Breast epithelium (tissue), 4 donors: ENCODE results near the gene GPR61. TPM values are rescaled to one million over a fixed set of nuclear protein-coding genes. Genes with fewer than 3 reads are reported as not detected.

Experiments used
- DNase-seq, 2 donors: peaks; one replicate each; pipeline ENCODE4 v3.0.0-alpha.2; 2019; ENCODE audit warnings: low spot score in 2 of 2
- H3K27ac ChIP-seq, 2 donors: fragments of 200-600 bp; sonication (generic) in 1 of 2; one replicate each; pipeline ENCODE4 v1.5.1; 2016 to 2019; ENCODE audit warnings: mild to moderate bottlenecking in 1 of 2
- H3K27me3 ChIP-seq, 2 donors: fragments of 200-600 bp; sonication (generic) in 1 of 2; one replicate each; pipeline versions ENCODE4 v1.5.1 to v1.6.0; 2017 to 2019; ENCODE audit warnings: control low read depth in 1 of 2, mild to moderate bottlenecking in 1 of 2
- H3K36me3 ChIP-seq: fragments of 200-600 bp; one replicate; pipeline ENCODE4 v1.5.1; 2019
- H3K4me1 ChIP-seq, 2 donors: fragments of 200-600 bp; sonication (generic); one replicate each; pipeline ENCODE4 v1.5.1; 2016 to 2019; ENCODE audit warnings: control low read depth in 1 of 2
- H3K4me3 ChIP-seq, 3 donors: fragments of 200-600 bp; sonication (generic); 1 replicate in 2 of 3; 2 replicates in 1 of 3; pipeline ENCODE4 v1.5.1; 2016 to 2019; ENCODE audit warnings: mild to moderate bottlenecking in 3 of 3, moderate library complexity in 2 of 3
- H3K9me3 ChIP-seq, 2 donors: fragments of 200-600 bp; sonication (generic) in 1 of 2; one replicate each; pipeline ENCODE4 v1.5.1; 2016 to 2019; ENCODE audit warnings: control low read depth in 1 of 2
- POLR2A ChIP-seq: fragments of 450-650 bp; IDR thresholded peaks from one replicate; pipeline ENCODE4 v1.6.1; 2016; ENCODE audit warnings: antibody characterized with exemption, mild to moderate bottlenecking, moderate library complexity
- POLR2AphosphoS5 ChIP-seq, 3 donors: sonication (generic); formaldehyde crosslinking; IDR thresholded peaks; one replicate each; pipeline ENCODE4 v1.6.1; 2017; ENCODE audit warnings: antibody characterized with exemption in 3 of 3
- intact Hi-C: fragments of 100-400 bp; cut with DNase I; formaldehyde crosslinking; loops from one replicate; pipeline ENCODE4 v1.15.1; 2023; ENCODE audit warnings: low total_unique reads
- total RNA-seq, 3 donors: library from RNA; depleted of rRNA; stranded (reverse); fragments of >200 nt; gene quantifications; one replicate each; pipeline ENCODE4 v1.1.0, GENCODE V29; 2016
- TF ChIP-seq, protein P1 (sequence below), 3 donors: fragments of 450-650 bp; IDR thresholded peaks; one replicate each; pipeline ENCODE4 v1.5.1; 2016 to 2017; ENCODE audit warnings: antibody characterized with exemption in 3 of 3, mild to moderate bottlenecking in 3 of 3, moderate library complexity in 3 of 3

Gene GPR61
- total RNA-seq, 3 donors from 2014 or later: not detected

DNA sequence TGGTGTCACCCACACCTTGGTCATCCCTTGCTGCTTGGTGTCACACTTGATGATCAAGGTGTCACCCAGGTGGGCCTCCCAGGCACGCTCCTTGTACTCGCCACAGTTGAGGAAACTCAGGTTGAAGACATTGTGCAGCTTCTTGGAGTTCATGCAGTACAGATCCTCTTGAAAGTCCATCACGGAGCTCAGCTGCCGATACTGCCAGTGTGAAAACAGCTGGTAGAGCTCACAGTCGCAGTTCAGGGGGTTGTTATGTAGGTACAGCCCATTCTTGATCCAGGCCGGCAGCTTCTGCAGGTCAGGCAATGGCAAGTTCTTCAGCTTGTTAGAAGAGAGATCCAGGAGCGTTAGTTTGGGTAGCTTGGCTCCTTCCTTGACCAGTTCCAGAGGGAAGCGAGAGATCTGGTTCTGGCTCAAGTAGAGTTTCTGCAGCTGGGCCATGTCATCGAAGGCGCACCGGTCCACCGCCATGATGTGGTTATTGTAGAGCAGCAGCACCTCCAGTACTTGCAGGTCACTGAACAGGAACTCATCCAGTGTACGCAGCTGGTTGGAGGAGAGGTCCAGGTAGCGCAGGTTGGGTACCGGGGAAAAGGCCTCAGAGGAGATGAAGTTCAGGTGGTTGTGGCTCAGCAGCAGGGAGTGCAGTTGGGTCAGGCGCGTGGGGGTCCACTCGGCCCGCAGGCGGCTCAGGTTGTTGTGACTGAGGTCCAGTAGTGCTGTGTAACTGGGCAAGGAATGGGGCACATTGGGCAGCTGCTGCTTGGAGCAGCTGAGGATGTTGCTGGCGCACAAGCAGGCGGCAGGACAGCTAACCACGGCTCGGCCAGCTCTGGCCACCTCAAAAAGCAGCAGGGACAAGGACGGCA, 31.4 kb upstream of the GPR61 start:
- intact Hi-C loops: loop anchor here (2.0 kb wide), 1 partner anchor 19 kb away; no protein-coding TSS in a partner anchor
- Histone ChIP-seq H3K9me3 (no peaks in the 10 kb centered on the region), H3K27me3 (no peaks in the 10 kb centered on the region), H3K36me3 (no peaks in the 10 kb centered on the region), H3K4me3 (peak overlapping the region in 2 of 3 donors; percentile 73 to 85), H3K4me1 (no peaks in the 10 kb centered on the region), H3K27ac (peak overlapping the region in 1 of 2 donors; percentile 53)
- no peak for DNase-seq
- no peak for TF ChIP-seq POLR2AphosphoS5 (IDR thresholded peaks at IDR 0.05)

DNA sequence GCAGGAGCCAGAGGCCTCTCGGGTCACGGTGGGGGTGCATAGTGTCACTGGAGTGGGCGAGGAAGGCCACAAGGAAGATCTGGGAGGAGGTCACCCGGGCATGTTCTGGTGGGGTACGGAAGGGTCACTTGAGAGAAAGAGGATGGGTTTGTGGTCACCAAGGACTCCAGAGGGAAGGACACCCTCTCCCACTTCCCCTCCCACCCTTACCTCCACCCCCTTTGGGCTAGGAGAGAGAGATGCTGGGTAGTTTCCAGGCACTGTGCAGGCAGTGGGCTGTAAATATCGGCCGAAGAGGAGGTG, 30.8 kb upstream of the GPR61 start:
- H3K4me1 ChIP-seq: no peaks in the 10 kb centered on the region
- no peaks in the 10 kb centered on the region for H3K27me3 ChIP-seq
- TF ChIP-seq POLR2AphosphoS5 (IDR thresholded peaks at IDR 0.05) (no peak), POLR2A (no peak)
- TF ChIP-seq, protein P1, sequence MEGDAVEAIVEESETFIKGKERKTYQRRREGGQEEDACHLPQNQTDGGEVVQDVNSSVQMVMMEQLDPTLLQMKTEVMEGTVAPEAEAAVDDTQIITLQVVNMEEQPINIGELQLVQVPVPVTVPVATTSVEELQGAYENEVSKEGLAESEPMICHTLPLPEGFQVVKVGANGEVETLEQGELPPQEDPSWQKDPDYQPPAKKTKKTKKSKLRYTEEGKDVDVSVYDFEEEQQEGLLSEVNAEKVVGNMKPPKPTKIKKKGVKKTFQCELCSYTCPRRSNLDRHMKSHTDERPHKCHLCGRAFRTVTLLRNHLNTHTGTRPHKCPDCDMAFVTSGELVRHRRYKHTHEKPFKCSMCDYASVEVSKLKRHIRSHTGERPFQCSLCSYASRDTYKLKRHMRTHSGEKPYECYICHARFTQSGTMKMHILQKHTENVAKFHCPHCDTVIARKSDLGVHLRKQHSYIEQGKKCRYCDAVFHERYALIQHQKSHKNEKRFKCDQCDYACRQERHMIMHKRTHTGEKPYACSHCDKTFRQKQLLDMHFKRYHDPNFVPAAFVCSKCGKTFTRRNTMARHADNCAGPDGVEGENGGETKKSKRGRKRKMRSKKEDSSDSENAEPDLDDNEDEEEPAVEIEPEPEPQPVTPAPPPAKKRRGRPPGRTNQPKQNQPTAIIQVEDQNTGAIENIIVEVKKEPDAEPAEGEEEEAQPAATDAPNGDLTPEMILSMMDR (IDR thresholded peaks at IDR 0.05): no peak
- peak overlapping the region; percentile 57 to 85 (median 73) for H3K4me3 ChIP-seq
- intact Hi-C loops: loop anchor here (2.0 kb wide), 1 partner anchor 18 kb away; no protein-coding TSS in a partner anchor
- peak overlapping the region in 1 of 2 donors; percentile 53 for H3K27ac ChIP-seq
- H3K36me3 ChIP-seq: no peaks in the 10 kb centered on the region
- no peaks in the 10 kb centered on the region for H3K9me3 ChIP-seq
- no peak for DNase-seq

DNA sequence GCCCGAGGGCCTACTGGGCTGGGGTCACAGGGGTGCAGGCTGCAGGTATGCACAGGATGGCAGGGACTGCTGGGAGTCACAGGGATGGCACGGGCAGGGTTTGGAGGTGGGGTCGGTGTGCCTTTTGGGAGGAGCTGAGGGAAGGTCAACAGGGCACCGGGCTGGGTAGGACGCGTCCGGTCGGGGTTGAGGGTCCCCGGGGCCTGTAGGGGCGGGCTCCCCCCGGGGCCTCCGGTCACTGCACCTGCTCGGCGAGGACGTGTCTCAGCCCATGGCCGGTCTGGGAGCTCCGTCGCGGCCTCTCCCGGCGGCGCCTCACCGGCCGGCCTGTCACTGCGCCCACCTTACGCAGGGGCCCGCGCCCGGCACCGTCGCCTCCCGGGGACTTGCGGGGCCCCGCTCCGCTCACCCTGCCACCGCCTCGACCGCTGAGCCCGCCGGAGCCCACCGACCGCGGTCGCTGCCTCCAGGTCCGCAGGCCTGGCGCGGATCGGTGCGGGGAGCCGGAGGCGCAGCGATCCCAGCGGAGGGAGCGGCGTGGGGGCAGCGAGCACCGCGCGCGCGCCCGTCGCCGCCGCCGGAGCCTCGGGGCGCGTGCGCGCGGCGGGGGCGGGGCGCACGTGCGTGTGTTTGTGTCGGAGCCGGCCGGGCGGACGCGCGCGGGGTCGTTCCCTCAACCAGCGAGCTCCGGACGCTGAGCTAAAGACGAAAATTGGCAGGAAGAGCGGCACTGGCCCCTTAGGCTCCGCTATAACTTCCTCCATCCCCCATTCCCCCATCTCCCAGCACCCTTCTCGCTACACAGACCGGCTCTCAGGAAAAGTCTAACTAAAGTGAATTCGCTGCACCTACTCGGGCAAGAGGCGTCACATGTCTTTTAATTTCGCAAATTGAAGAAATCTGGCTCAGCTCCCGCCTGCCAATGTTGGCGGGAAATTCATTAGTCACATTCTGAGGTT, 30.2 kb upstream of the GPR61 start, which contains the start of gene AMIGO1:
Gene AMIGO1 (minus strand): TSS at position 552 of the 959 bp plus-strand sequence. CDS start 815 bp downstream, outside the sequence.
- no peaks in the 10 kb centered on the region for H3K27me3 ChIP-seq
- peak within 1 kb of the TSS; percentile 57 to 85 (median 73) for H3K4me3 ChIP-seq
- no peaks in the 10 kb centered on the region for H3K4me1 ChIP-seq
- H3K27ac ChIP-seq: peak within 1 kb of the TSS; percentile 29 to 53
- intact Hi-C loops: loop anchor here (2.0 kb wide), 1 partner anchor 17 kb away; no protein-coding TSS in a partner anchor
- H3K9me3 ChIP-seq: no peaks in the 10 kb centered on the region
- DNase-seq: no peak
- no peaks in the 10 kb centered on the region for H3K36me3 ChIP-seq
- TF ChIP-seq POLR2AphosphoS5 (IDR thresholded peaks at IDR 0.05): no peak
- TF ChIP-seq, protein P1 (IDR thresholded peaks at IDR 0.05): no peak

DNA sequence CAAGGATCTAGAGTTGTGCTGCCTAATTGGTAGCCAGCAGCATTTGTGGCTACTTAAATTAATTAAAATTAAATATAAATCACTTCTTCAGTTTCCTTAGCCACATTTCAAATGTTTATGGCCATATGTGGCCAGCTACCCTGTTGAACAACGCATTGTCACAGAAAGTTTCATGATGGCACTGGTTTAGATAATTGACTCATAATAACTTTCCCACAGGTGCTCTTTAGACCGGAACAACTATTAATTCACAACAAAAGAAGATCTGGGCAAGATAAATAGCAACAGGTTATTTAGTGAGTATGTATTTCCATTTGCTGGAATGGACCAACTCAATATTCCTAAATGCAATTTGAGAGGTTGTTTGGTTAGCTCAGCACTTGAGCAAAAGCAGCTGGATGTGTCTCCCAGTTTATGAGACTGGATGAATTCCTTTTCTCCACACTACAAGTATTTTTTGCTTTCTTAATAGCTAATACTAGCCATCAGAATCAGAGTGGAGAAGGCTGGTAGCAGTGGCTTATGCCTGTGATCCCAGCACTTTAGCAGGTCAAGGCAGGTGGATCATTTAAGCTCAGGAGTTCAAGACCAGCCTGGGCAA, 26.5 kb upstream of the GPR61 start:
- H3K4me1 ChIP-seq: no peaks in the 10 kb centered on the region
- intact Hi-C loops: no loop called here
- H3K36me3 ChIP-seq: no peaks in the 10 kb centered on the region
- H3K4me3 ChIP-seq: no peak overlapping the region
- no peak for DNase-seq
- no peaks in the 10 kb centered on the region for H3K27me3 ChIP-seq
- no peak for TF ChIP-seq POLR2A
- TF ChIP-seq, protein P1 (IDR thresholded peaks at IDR 0.05): no peak
- TF ChIP-seq POLR2AphosphoS5 (IDR thresholded peaks at IDR 0.05): no peak
- no peaks in the 10 kb centered on the region for H3K9me3 ChIP-seq
- H3K27ac ChIP-seq: no peak overlapping the region

DNA sequence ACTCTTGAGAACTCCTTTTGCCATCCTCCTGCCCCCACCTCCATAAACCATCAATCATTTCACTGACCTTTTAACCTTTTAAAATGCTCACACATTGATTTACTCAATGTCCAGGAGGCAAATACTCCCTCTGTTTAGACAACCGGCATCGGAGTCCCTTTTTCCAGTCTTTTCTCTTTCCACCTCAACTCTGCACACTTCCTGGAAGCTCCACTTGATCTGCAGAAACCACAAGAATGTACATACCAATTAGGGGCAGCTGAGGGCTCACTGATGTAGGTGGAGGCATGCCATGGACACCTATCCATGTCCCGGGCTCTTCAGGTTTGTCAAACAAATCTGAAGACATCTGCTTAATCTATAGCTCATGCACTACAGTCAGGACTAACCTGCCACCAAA, 24.8 kb upstream of the GPR61 start:
- Histone ChIP-seq H3K4me1 (no peaks in the 10 kb centered on the region), H3K4me3 (no peak overlapping the region), H3K27me3 (no peaks in the 10 kb centered on the region), H3K9me3 (no peaks in the 10 kb centered on the region), H3K27ac (no peak overlapping the region), H3K36me3 (no peaks in the 10 kb centered on the region)
- no peak for DNase-seq
- intact Hi-C loops: no loop called here
- TF ChIP-seq, protein P1 (IDR thresholded peaks at IDR 0.05): no peak
- TF ChIP-seq POLR2A (no peak), POLR2AphosphoS5 (IDR thresholded peaks at IDR 0.05) (no peak)
